GM18519 (cell line): ENCODE results near the gene SLC2A11.
"Not testable (repeated sequence)": the region's sequence is repeated elsewhere in the genome, so short reads cannot be mapped to it uniquely, and the experiment has no call there.

ENCODE experiments used
- ATAC-seq: cut with Tn5 transposase; IDR thresholded peaks from one replicate; pipeline ENCODE4 v1.9.1; 2021; ENCODE audit warnings: mild to moderate bottlenecking, moderate library complexity; ENCODE audit not compliant: unreplicated experiment, low FRiP score

SLC2A11 gene

DNA sequence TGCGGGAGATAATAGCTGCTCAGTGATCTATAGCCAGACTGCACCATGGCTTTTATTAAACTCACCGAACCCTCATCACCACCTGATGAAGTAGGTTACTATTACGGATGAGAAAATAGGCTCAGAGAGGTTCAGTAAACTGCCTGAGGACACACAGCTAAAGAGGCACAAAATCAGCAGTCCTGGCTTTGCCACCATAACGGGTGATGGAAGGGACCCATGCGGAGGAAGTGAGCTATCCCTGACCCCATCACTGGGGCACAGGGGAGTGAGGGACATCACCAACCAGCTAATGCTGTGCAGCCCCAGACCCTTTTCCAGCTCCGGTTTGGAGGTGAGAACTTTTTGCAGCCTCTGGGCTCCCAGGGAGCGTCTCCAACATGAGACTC is 11.6 kb upstream of the SLC2A11 start:
- ATAC-seq: no peak

GRCh38 chr22:23847310-23847920 is 10.3 kb upstream of the SLC2A11 start:
- ATAC-seq: no peak

- no peak for ATAC-seq
These were observed 9.4 kb upstream of the SLC2A11 start for GRCh38 chr22:23847991-23848864.

GRCh38 chr22:23849009-23850006 is 8.4 kb upstream of the SLC2A11 start:
- ATAC-seq: no peak

DNA sequence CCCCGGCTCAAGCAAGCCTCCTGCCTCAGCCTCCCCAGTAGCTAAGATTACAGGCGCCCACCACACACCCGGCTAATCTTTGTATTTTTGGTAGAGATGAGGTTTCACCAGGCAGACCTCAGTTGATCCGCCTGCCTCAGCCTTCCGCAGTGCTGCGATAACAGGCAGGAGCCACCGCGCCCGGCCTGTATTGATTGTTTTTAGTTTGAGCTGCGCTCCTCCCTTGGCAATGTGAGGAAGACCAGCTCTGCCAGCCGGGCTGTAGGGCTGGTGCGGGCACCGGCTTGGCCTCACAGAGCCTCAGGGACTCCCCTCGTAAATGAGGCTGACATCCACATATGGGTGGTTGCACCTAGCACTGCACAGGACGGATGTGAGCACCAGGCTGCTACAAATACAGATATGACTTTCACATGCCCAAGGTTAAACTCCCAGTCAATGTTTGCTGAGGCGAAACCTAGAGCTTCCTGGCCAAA is 7.5 kb upstream of the SLC2A11 start:
- ATAC-seq: no peak

GRCh38 chr22:23856721-23857605 is 712 bp upstream of the SLC2A11 start:
- ATAC-seq: peak; percentile 19

- ATAC-seq: no peak
These were observed 775 bp downstream of the SLC2A11 start for GRCh38 chr22:23858484-23858815.

- no peak for ATAC-seq
These were observed 1.5 kb downstream of the SLC2A11 start for GRCh38 chr22:23859201-23859600.

GRCh38 chr22:23860187-23860586 is 2.5 kb downstream of the SLC2A11 start:
- ATAC-seq: not testable (repeated sequence)

GRCh38 chr22:23862103-23862502 is 4.4 kb downstream of the SLC2A11 start:
- no peak for ATAC-seq

DNA sequence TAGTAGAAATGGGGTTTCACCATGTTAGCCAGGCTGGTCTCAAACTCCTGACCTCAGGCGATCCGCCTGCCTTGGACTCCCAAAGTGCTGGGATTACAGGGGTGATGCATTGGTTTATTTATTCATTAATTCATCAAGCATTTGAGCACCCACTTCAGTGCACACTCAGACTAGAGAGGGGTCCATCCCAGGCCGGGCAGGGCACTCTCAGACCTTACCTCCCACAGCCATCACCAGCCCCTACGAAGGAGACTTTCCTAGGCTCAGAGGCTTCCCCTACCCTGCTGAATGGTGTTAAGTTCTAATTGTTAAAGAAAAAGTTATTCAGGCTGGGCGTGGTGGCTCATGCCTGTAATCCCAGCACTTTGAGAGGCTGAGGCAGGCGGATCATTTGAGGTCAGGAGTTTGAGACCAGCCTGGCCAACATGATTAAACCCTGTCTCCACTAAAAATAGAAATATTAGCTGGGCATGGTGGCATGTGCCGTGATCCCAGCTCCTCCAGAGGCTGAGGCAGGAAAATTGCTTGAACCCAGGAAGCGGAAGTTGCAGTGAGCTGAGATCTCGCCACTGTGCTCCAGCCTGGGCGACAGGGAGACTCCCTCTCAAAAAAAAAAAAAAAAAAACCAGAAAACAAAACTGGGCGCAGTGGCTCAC is 7.0 kb downstream of the SLC2A11 start:
- ATAC-seq: not testable (repeated sequence)

- ATAC-seq: no peak
These were observed 10.9 kb downstream of the SLC2A11 start for GRCh38 chr22:23868580-23868979.

- ATAC-seq: no peak
These were observed 17.2 kb downstream of the SLC2A11 start for GRCh38 chr22:23874871-23875270.

GRCh38 chr22:23875801-23876200 is 18.1 kb downstream of the SLC2A11 start:
- no peak for ATAC-seq

DNA sequence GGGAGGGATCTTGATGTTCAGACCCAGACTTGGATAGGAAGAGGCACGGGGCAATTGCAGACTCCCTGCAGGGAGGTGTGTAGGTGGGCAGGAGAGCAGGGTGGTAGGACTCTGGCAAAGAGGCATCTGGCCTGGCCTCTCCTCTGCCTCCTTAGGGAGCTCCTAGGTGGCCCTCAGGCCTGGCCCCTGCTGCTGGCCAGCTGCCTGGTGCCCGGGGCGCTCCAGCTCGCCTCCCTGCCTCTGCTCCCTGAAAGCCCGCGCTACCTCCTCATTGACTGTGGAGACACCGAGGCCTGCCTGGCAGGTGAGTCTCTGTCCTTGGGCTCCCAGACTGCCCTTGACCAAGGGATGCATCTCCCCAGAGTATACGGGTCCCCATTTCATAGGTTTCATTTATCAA is 19.9 kb downstream of the SLC2A11 start:
- ATAC-seq: no peak

- no peak for ATAC-seq
These were observed 20.5 kb downstream of the SLC2A11 start for GRCh38 chr22:23878219-23878618.

- ATAC-seq: no peak
These were observed 24.7 kb downstream of the SLC2A11 start for GRCh38 chr22:23882370-23882769.

GRCh38 chr22:23883658-23884057 is 26.0 kb downstream of the SLC2A11 start:
- no peak for ATAC-seq

DNA sequence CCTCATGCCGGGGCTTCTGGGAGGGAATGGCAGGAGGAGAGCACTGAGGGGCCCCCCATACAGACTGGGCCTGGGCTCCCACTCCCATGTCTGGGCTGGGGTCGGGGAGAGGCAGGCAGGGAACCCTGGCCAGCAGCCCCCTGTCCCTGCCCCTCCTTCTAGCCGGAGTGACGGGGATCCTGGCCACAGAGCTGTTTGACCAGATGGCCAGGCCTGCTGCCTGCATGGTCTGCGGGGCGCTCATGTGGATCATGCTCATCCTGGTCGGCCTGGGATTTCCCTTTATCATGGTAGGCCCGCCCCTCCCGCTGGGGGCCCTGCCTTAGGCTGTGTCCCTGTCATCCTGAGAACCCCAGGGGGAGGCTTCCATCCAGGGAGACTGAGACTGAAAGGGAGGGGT is 26.5 kb downstream of the SLC2A11 start:
- ATAC-seq: no peak
